ENCODE data around the gene APLF. TPM values are rescaled to one million over a fixed set of nuclear protein-coding genes. Genes with fewer than 3 reads are reported as not detected.

The APLF gene
- total and polyA plus RNA-seq, 10 of the 15 experiments (the other 5 are each of a cell fraction or from before 2014, with no cell fraction given), result 0.66 to 2.8 (median 1.8) TPM

- TF ChIP-seq ZNF274 (IDR thresholded peaks at IDR 0.05; ENCODE audit: insufficient read depth, insufficient read length), result no peak
- TF ChIP-seq KLF5 (IDR thresholded peaks at IDR 0.05; ENCODE audit: partially characterized antibody), result no peak
- TF ChIP-seq PAX5 (IDR thresholded peaks at IDR 0.05; ENCODE audit: borderline replicate concordance, low read depth, low read length), result peak; percentile 53; the same call in 1 of the 2 replicates
- TF ChIP-seq HDGF (IDR thresholded peaks at IDR 0.05), result no peak
- no peak for TF ChIP-seq PAX8 (IDR thresholded peaks at IDR 0.05)
- TF ChIP-seq ATF7 (IDR thresholded peaks at IDR 0.05; ENCODE audit: low read depth), result no peak; the same call in 1 of the 2 replicates
- TF ChIP-seq REST (IDR thresholded peaks at IDR 0.05; ENCODE audit: low read depth, low read length), result no peak
- TF ChIP-seq IKZF2 (IDR thresholded peaks at IDR 0.05), result peak; percentile 15 to 51; a peak in 3 of 4 replicates
- no peak for TF ChIP-seq SMAD1 (IDR thresholded peaks at IDR 0.05; ENCODE audit: low read depth, partially characterized antibody)
- TF ChIP-seq MYC (IDR thresholded peaks at IDR 0.05; ENCODE audit: insufficient read depth, insufficient read length, insufficient replicate concordance, low read length, severe bottlenecking), result no peak
- no peak for TF ChIP-seq PML (IDR thresholded peaks at IDR 0.05; ENCODE audit: low read length)
- TF ChIP-seq RCOR1 (conservative IDR thresholded peaks at IDR 0.05; ENCODE audit: low read depth, low read length), result no peak
- no peak for TF ChIP-seq ZZZ3 (IDR thresholded peaks at IDR 0.05; ENCODE audit: control insufficient read depth, insufficient read length, low read depth)
- TF ChIP-seq ESRRA (IDR thresholded peaks at IDR 0.05; ENCODE audit: low read length), result peak; percentile 95
- no peak for TF ChIP-seq ZNF622 (IDR thresholded peaks at IDR 0.05)
- TF ChIP-seq YY1 (IDR thresholded peaks at IDR 0.05; ENCODE audit: low read depth, low read length), result 0 out of 2 replicates have a peak, but pooled peaks have one; percentile 18
- TF ChIP-seq PKNOX1 (IDR thresholded peaks at IDR 0.05), result no peak
- no peak for TF ChIP-seq BRCA1 (IDR thresholded peaks at IDR 0.05; ENCODE audit: low read depth, low read length)
- TF ChIP-seq SPI1 (IDR thresholded peaks at IDR 0.05; ENCODE audit: borderline replicate concordance, insufficient read depth, low read depth, low read length), result no peak
- TF ChIP-seq NFYA (IDR thresholded peaks at IDR 0.05; ENCODE audit: borderline replicate concordance, low read depth, low read length), result no peak
- TF ChIP-seq CEBPB (IDR thresholded peaks at IDR 0.05; ENCODE audit: borderline replicate concordance in 1 of 2, low read depth in 2 of 2, low read length in 2 of 2), result peak in 1 of 2 experiments; percentile 79; a peak in 1 of 4 replicates
- TF ChIP-seq CREM (IDR thresholded peaks at IDR 0.05; ENCODE audit: low read depth), result no peak
Observed at GRCh38 chr2:68426848-68427579, 40.4 kb upstream of the APLF start (continued).

Measured in GM12878 (cell line).